GM18868 (cell line): ENCODE measurements around the gene PGPEP1.

Experiments used
- ATAC-seq: cut with Tn5 transposase; IDR thresholded peaks from one replicate; pipeline ENCODE4 v1.9.1; 2021; ENCODE audit warnings: mild to moderate bottlenecking, moderate library complexity; ENCODE audit not compliant: unreplicated experiment

Gene PGPEP1

GRCh38 chr19:18417250-18418028 lies 77.0 kb downstream of the PGPEP1 start:
- ATAC-seq = no peak

- ATAC-seq = no peak
Measured at GRCh38 chr19:18418029-18418482, 77.7 kb downstream of the PGPEP1 start.

- peak; percentile 2 for ATAC-seq
Measured at GRCh38 chr19:18418483-18419194, 78.2 kb downstream of the PGPEP1 start.

- ATAC-seq = peak; percentile 45
Measured at GRCh38 chr19:18419195-18419698, 78.8 kb downstream of the PGPEP1 start, which contains the start of gene SSBP4. TSS of gene SSBP4 (plus strand) at chr19:18419398. CDS start at chr19:18419649, 251 bp downstream.
